ENCODE data around the gene PTPRN2.
A peak's percentile ranks its signal among the peaks of the same experiment; 100 is the strongest.

PTPRN2 gene

DNA sequence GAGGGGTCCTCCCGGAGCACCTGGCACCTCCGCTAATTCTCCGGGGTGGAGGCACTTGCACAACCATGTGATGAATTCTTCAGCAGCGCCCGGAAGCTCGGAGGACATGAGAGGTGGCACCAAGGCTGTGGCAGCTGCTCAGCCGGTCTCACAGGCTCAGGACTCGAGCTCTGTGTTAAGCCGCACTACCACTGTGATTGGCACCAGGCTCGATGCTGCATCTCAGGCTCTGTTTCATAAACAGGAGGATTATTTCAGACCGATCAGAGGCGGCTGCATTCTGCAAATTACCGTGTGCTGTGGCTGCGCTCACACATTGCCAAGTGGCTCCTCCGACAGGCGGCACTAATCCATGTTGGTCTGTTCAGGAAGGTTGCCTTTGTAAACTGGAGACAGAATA lies 755.6 kb downstream of the PTPRN2 start:
- Mint-ChIP-seq H3K27ac (no peak overlapping the region), H3K9me3 (no peaks in the 10 kb centered on the region), H3K4me1 (peaks cover 15% of the 10 kb centered on the region), H3K36me3 (no peaks in the 10 kb centered on the region), H3K4me3 (no peak overlapping the region), H3K27me3 (peaks cover 35% of the 10 kb centered on the region)
- no peak for DNase-seq
- CTCF ChIA-PET: interaction anchor here (0.6 kb wide), 1 partner anchor 392 kb away, joined by 3 read pairs; no protein-coding TSS in a partner anchor

DNA sequence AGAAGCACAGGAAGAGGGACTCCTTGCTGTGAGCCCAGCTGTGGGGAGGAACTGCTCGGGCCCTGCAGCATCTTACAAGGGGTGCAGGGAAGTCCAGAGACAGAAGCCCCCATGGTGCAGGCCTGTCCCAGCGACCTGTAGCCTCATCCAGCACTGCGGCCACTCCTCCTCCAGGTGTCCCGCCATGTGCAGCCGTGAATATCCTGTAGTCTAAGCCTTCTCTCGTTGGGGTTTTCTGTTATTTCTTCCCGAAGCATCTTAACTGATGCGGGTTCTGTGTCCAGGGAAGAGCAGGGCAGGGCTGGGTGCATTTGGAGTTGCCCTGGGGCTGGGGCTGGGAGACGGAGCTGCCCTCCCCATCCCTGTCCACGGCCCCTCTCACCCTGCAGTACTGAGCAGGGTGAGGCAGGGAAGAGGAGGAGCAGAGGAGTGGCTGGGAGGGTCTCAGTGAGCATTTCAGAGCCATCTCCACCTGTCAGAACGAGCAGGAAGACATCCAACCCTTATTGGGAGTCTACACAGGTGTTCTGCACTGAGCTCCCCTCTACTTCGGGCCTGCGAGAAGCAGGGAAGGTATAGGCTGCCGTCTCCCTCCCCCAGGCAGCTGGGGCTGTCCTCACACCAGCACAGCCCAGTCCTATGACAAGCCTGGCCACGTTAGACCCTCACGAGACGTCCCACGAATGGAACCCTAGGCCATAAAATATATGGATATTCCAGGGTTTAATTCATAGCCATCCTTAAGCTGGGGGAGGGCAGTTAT lies 756.3 kb downstream of the PTPRN2 start:
- CTCF ChIA-PET: interaction anchor here (0.6 kb wide), 1 partner anchor 392 kb away, joined by 3 read pairs; no protein-coding TSS in a partner anchor
- no peak overlapping the region for H3K27ac Mint-ChIP-seq
- H3K9me3 Mint-ChIP-seq: no peaks in the 10 kb centered on the region
- H3K27me3 Mint-ChIP-seq: peaks cover 35% of the 10 kb centered on the region
- DNase-seq: no peak
- no peaks in the 10 kb centered on the region for H3K36me3 Mint-ChIP-seq
- H3K4me1 Mint-ChIP-seq: peaks cover 20% of the 10 kb centered on the region
- H3K4me3 Mint-ChIP-seq: no peak overlapping the region

DNA sequence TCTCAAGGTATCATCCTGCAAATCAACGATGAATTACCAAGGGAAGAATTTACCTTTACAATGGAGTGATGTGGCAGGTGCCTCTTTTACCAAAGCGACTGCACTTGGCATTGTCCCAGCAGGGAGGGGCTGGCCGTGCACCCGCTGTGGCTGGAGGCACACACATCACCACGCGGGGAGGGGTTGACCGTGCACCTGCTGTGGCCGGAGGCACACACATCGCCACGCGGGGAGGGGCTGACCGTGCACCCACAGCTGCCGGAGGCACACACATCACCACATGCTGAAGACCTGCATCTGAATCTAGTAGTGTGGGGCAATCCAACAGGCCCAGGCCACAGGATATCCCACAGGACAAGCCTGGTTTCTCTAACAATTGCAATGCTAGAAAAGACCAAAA lies 757.3 kb downstream of the PTPRN2 start:
- DNase-seq: no peak
- H3K36me3 Mint-ChIP-seq: no peaks in the 10 kb centered on the region
- no peaks in the 10 kb centered on the region for H3K9me3 Mint-ChIP-seq
- CTCF ChIA-PET: no interaction called here
- H3K27ac Mint-ChIP-seq: peak overlapping the region; percentile 42
- H3K4me1 Mint-ChIP-seq: peaks cover 27% of the 10 kb centered on the region
- H3K27me3 Mint-ChIP-seq: peaks cover 33% of the 10 kb centered on the region
- no peak overlapping the region for H3K4me3 Mint-ChIP-seq

DNA sequence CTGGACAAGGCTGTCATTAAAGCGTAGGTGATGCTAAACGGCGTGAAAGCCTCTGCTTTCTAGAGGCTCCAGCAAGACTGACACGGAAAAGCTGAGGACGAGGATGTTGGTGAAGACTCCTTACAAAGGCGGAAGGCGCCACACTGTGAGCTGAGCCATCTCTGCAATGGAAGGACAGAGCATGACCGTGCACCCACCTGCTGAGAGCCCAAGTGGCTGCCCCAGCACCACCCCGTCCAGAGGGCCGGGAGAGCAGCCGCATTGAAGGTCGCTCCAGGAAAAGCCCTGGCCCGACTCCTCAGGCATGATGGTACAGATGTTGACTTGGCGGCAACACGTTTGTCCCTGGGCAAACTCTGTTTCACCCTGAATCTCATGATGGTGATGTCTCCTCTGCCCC lies 758.1 kb downstream of the PTPRN2 start:
- no peak for DNase-seq
- Mint-ChIP-seq H3K4me3 (no peak overlapping the region), H3K36me3 (no peaks in the 10 kb centered on the region), H3K9me3 (no peaks in the 10 kb centered on the region), H3K4me1 (peaks cover 28% of the 10 kb centered on the region), H3K27ac (peak overlapping the region; percentile 9), H3K27me3 (peaks cover 27% of the 10 kb centered on the region)
- CTCF ChIA-PET: no interaction called here

DNA sequence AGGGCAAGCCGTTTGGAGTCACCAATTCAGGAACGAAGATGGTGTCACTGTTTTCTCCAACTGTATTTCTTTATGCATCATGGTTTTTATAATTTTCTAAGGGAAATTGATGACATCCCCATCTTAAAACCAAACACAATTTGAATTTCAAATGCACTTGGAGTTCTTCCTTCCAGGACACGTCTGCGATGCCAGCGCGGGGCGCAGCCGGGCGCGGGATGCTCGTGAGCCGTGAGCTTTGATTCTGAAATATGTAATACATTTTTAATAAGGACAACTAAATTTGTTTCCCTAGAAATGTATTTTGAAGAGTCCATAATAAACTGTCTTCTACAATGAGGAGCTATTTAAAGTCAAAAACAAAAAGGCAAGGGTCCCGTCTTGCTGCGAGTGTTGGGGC lies 758.7 kb downstream of the PTPRN2 start:
- CTCF ChIA-PET: no interaction called here
- no peaks in the 10 kb centered on the region for H3K36me3 Mint-ChIP-seq
- peaks cover 27% of the 10 kb centered on the region for H3K27me3 Mint-ChIP-seq
- H3K4me3 Mint-ChIP-seq: no peak overlapping the region
- H3K27ac Mint-ChIP-seq: no peak overlapping the region
- peaks cover 28% of the 10 kb centered on the region for H3K4me1 Mint-ChIP-seq
- DNase-seq: no peak
- no peaks in the 10 kb centered on the region for H3K9me3 Mint-ChIP-seq

DNA sequence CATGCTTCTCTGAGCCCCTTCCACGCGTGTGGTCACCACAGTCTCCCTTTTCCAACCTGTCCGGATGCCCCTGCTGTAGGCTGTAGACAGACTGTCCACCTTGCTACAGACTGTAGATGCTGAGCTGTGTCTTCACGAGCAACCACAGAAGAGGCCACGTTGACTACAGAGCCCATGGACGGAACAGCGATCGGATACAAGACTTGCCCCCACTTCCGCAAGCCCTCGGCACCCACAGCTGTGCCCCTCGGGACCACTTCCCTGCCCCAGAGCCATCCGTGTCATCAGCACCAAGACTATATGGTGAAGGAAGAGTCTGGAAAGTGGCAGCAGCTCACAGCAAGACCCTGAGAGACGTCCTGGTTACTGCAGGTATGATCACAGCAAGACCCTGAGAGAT lies 759.4 kb downstream of the PTPRN2 start:
- DNase-seq: no peak
- H3K9me3 Mint-ChIP-seq: no peaks in the 10 kb centered on the region
- no peaks in the 10 kb centered on the region for H3K36me3 Mint-ChIP-seq
- H3K27ac Mint-ChIP-seq: peak overlapping the region; percentile 4
- CTCF ChIA-PET: interaction anchor here (0.7 kb wide), 1 partner anchor 17 kb away, joined by 3 read pairs; no protein-coding TSS in a partner anchor
- peaks cover 28% of the 10 kb centered on the region for H3K4me1 Mint-ChIP-seq
- H3K4me3 Mint-ChIP-seq: no peak overlapping the region
- H3K27me3 Mint-ChIP-seq: peaks cover 27% of the 10 kb centered on the region

DNA sequence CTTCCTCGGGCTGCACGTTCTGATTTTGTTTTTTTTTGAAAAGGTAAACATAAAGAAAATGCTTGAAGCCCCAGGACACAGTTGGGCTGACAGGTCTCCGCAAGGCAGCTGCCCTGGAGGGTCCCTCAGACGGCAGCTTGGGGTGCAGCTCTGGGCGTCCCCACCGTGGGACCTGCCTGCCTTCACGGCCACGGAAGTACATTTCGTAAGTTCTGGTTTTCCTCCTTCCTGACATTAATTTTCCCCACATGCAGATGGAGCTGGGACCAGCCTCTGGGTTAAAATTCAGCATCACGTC lies 759.8 kb downstream of the PTPRN2 start:
- Mint-ChIP-seq H3K4me1 (peaks cover 28% of the 10 kb centered on the region), H3K27ac (peak overlapping the region; percentile 80), H3K4me3 (no peak overlapping the region), H3K9me3 (no peaks in the 10 kb centered on the region), H3K27me3 (peaks cover 27% of the 10 kb centered on the region), H3K36me3 (no peaks in the 10 kb centered on the region)
- CTCF ChIA-PET: interaction anchor here (0.7 kb wide), 1 partner anchor 18 kb away, joined by 3 read pairs; no protein-coding TSS in a partner anchor
- no peak for DNase-seq

DNA sequence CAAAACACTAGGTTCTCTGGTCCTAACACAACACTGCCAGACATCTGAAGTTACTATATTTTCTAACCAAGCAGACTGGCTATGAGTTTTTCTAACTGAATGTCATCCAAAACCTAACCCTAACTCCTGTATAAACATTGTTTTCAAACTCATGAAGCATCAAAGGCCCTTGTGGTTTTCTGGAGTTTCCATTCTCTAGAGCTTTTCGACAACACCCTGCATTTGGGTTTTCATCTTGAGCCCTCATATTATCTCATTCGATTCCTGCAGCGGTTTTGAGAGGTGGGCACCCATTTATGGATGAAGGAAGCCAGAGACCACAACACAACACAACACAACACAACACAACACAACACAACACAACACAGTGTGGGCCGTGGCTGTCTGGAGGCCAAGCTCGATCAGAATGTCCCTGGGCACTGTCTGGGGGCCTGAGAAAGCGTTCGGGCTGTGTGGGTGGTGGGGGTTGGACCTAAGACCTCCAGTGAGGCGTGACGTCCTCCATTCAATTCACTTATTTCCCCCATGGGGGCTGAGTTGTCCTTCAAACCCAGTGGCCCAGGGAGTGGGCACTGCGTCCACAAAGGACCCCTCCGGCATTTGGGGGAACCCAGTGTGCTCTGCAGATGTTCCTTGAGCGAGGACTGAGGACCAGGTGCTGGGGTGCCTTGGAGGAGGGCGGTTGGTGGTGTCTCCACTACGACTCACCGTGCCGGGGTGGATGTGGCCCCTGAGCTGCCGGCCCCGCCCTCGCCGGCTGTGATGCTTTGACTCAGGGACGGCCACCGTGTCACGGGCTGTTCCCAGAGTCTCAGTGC lies 760.4 kb downstream of the PTPRN2 start:
- Mint-ChIP-seq H3K27me3 (peaks cover 27% of the 10 kb centered on the region), H3K36me3 (no peaks in the 10 kb centered on the region), H3K9me3 (no peaks in the 10 kb centered on the region), H3K27ac (peak overlapping the region; percentile 80), H3K4me3 (no peak overlapping the region), H3K4me1 (peaks cover 28% of the 10 kb centered on the region)
- DNase-seq: peak; percentile 40
- CTCF ChIA-PET: interaction anchor here (0.7 kb wide), 1 partner anchor 18 kb away, joined by 3 read pairs; no protein-coding TSS in a partner anchor

DNA sequence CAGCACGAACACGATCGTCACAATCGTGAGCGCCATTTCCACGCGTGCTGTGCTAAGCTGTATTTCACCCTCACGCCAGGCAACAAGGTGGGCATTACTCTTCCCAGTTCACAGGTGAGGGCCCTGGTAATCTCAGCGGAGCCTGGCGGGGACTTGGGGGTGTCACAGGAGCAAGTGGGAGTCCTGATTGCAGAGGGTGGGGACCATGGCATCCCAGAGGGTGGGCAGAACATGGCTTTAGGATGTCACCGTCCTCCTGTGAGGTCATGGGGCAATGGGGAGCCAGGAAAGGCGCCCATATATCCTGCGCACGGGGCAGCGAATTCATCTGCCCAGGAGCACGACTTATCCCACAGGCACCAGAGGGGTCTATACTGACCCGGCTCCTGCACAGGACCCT lies 761.1 kb downstream of the PTPRN2 start:
- peak overlapping the region; percentile 80 for H3K27ac Mint-ChIP-seq
- DNase-seq: no peak
- H3K27me3 Mint-ChIP-seq: peaks cover 27% of the 10 kb centered on the region
- no peak overlapping the region for H3K4me3 Mint-ChIP-seq
- no peaks in the 10 kb centered on the region for H3K36me3 Mint-ChIP-seq
- peaks cover 28% of the 10 kb centered on the region for H3K4me1 Mint-ChIP-seq
- CTCF ChIA-PET: no interaction called here
- no peaks in the 10 kb centered on the region for H3K9me3 Mint-ChIP-seq

DNA sequence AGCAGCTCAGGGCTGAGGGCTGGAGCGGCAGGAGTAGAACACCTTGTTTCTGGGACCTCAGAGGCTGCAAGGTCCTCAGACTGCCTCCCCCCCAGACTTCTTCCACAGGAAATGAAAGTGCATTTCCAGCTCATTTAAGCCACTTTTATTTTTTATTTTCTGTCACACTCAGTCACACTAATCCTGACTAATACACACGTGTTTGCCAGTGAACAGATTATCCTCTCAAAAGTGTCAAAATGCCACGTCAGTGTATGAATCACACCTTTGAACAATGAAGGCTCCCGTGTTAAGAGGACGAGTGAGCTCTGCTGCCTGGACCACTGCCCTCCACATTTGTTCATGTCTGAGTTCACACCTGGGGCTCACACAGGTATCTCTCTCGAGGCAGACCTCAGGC lies 762.3 kb downstream of the PTPRN2 start:
- Mint-ChIP-seq H3K4me1 (peaks cover 28% of the 10 kb centered on the region), H3K9me3 (no peaks in the 10 kb centered on the region), H3K27ac (peak overlapping the region; percentile 19), H3K36me3 (no peaks in the 10 kb centered on the region), H3K27me3 (peaks cover 22% of the 10 kb centered on the region), H3K4me3 (no peak overlapping the region)
- no peak for DNase-seq
- CTCF ChIA-PET: no interaction called here

DNA sequence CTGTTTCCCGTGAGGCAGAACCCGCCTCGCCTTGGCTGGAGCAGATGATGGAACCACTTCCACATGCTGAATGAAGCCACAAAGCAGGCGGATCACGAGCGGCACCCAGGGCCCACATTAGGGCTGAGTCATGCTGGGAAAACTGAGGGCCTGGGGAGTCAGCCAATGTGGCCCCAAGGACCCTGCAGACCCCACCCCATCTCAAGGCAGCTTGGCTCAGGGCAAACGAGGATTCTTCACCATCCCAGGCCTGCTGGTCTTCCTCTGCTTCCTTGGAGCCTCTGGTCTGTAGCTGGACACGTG lies 762.9 kb downstream of the PTPRN2 start:
- no peaks in the 10 kb centered on the region for H3K36me3 Mint-ChIP-seq
- no peak overlapping the region for H3K27ac Mint-ChIP-seq
- no peak for DNase-seq
- peaks cover 28% of the 10 kb centered on the region for H3K4me1 Mint-ChIP-seq
- no peak overlapping the region for H3K4me3 Mint-ChIP-seq
- peaks cover 17% of the 10 kb centered on the region for H3K27me3 Mint-ChIP-seq
- CTCF ChIA-PET: no interaction called here
- H3K9me3 Mint-ChIP-seq: no peaks in the 10 kb centered on the region

DNA sequence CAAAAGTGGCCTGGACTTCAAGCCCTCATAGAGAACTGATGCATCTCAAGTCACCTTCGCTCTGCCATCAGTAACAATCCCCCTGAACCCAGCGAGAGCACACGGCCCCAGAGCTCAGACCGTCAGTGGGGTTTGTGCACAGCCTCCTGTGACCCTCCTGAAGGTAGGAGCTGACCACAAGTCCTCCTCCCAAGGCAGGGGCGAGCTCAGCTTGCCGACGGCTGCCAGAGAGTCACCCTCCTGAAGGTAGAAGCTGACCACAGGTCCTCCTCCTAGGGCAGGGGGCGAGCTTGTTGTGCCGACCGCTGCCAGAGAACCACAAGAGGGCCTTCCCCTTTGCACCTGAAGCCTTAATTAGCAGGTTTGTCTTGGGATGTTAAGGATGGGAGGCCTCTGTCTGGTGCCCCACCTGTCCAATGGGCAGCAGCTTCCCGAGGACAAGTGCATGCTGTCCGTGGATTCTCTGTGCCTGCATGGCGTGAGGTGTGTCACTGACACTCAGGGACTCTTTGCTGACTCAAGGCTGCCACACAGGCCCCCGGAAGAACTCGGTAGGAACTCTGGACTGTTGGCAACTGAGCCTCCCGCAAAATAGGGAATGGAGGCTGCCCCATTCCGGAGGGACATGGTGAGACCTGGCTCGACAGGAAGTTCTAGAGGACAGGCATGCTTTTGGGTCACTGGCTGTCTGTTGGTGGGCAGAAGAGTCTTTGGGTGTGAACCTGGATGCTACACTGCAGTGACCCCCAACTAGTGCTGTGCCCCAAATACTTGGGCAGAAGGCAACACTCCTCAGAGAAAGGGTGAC lies 763.4 kb downstream of the PTPRN2 start:
- no peak overlapping the region for H3K27ac Mint-ChIP-seq
- DNase-seq: no peak
- CTCF ChIA-PET: no interaction called here
- peaks cover 11% of the 10 kb centered on the region for H3K27me3 Mint-ChIP-seq
- no peaks in the 10 kb centered on the region for H3K36me3 Mint-ChIP-seq
- H3K4me1 Mint-ChIP-seq: peaks cover 28% of the 10 kb centered on the region
- no peak overlapping the region for H3K4me3 Mint-ChIP-seq
- no peaks in the 10 kb centered on the region for H3K9me3 Mint-ChIP-seq

DNA sequence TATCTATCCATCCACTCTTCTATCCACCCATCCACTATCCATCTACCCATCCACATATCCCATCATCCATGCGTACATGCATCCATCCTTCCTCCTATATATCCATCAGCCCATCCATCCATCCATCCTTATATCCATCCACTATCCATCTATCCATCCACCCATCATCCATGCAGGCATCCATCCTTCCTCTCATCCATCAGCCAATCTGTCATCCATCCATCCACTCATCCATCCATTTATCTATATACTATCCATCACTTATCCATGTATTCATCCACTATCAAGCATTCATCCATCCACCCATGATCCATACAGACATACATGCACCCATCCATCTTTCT lies 765.0 kb downstream of the PTPRN2 start:
- Mint-ChIP-seq H3K27me3 (peaks cover 2% of the 10 kb centered on the region), H3K4me1 (peaks cover 24% of the 10 kb centered on the region), H3K9me3 (peaks cover 5% of the 10 kb centered on the region), H3K36me3 (no peaks in the 10 kb centered on the region), H3K4me3 (no peak overlapping the region), H3K27ac (no peak overlapping the region)
- DNase-seq: no peak
- CTCF ChIA-PET: no interaction called here

DNA sequence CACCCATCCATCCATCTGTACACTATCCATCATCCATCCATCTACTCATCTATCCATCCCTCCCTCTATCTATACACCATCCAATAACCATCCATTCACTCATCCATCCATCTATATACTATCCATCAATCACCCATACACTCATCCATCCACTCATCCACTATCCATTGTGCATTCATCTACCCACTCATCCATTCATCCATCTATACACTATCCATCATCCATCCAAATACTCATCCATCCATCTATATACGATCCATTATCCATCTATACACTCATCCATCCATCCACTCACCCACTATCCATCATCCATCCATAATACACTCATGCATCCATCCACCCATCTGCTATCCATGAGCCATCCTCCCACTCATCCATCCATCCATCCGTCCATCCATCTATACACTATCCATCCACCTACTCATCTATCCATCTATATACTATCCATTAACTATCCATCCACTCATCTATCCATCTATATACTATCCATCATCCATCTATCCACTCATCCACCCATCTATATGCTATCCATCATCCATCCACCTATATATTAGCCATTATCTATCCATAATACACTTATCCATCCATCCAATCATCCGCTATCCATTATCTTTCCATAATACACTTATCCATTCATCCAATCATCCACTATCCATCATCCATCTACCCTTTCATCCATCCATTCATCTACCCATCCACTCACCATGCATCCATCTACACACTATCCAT lies 765.5 kb downstream of the PTPRN2 start:
- CTCF ChIA-PET: no interaction called here
- DNase-seq: no peak
- Mint-ChIP-seq H3K27ac (no peak overlapping the region), H3K27me3 (no peaks in the 10 kb centered on the region), H3K4me1 (peaks cover 18% of the 10 kb centered on the region), H3K4me3 (no peak overlapping the region), H3K36me3 (no peaks in the 10 kb centered on the region), H3K9me3 (peaks cover 6% of the 10 kb centered on the region)

All from activated naive CD4-positive, alpha-beta T cell treated with anti-CD3 and anti-CD28 coated beads, Interleukin-2, amount 10 ng/mL, durations not matched to agents 7 days and 5 days (primary cell).